ENCODE data around the gene RASSF7.

DNA sequence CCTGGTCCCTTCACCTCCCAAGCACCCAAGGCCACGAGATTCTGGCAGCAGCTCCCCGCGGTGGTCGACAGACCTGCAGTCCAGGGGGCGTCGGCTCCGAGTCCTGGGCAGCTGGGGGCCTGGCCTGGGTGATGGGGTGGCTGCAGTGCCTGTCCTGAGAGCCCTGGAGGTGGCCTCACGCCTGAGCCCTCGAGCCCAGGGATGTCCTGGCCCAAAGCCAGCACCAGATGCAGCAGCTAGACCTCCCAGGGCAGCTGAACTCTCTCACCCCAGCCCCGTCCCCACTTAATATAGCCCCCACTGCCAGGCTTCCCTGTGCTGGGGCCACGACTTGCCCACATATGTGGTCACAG, 6.8 kb upstream of the RASSF7 start:
- TF ChIP-seq, protein P1, sequence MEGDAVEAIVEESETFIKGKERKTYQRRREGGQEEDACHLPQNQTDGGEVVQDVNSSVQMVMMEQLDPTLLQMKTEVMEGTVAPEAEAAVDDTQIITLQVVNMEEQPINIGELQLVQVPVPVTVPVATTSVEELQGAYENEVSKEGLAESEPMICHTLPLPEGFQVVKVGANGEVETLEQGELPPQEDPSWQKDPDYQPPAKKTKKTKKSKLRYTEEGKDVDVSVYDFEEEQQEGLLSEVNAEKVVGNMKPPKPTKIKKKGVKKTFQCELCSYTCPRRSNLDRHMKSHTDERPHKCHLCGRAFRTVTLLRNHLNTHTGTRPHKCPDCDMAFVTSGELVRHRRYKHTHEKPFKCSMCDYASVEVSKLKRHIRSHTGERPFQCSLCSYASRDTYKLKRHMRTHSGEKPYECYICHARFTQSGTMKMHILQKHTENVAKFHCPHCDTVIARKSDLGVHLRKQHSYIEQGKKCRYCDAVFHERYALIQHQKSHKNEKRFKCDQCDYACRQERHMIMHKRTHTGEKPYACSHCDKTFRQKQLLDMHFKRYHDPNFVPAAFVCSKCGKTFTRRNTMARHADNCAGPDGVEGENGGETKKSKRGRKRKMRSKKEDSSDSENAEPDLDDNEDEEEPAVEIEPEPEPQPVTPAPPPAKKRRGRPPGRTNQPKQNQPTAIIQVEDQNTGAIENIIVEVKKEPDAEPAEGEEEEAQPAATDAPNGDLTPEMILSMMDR (IDR thresholded peaks at IDR 0.05; ENCODE audit: control extremely low read depth in 1 of 3, insufficient read depth in 1 of 3, low read depth in 1 of 3, low read length in 3 of 3), result no peak
- TF ChIP-seq GTF2F1 (IDR thresholded peaks at IDR 0.05; ENCODE audit: borderline replicate concordance, low read depth, low read length) (no peak), GABPA (IDR thresholded peaks at IDR 0.05; ENCODE audit: borderline replicate concordance, insufficient read depth, low read length) (no peak), KDM1A (IDR thresholded peaks at IDR 0.05; ENCODE audit: borderline replicate concordance, low read length) (no peak), EP300 (IDR thresholded peaks at IDR 0.05; ENCODE audit: borderline replicate concordance in 1 of 2, low read depth in 2 of 2, low read length in 2 of 2) (no peak), YY1 (IDR thresholded peaks at IDR 0.05; ENCODE audit: low read depth, low read length) (no peak), CREB1 (IDR thresholded peaks at IDR 0.05) (no peak), POLR2AphosphoS5 (IDR thresholded peaks at IDR 0.05; ENCODE audit: low read depth, low read length) (no peak)
- TF ChIP-seq, protein P2, sequence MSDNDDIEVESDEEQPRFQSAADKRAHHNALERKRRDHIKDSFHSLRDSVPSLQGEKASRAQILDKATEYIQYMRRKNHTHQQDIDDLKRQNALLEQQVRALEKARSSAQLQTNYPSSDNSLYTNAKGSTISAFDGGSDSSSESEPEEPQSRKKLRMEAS (IDR thresholded peaks at IDR 0.05), result no peak
